GM21717 (cell line): Measurements from ENCODE around the gene SLC16A1.
"Not testable (repeated sequence)": the region's sequence is repeated elsewhere in the genome, so short reads cannot be mapped to it uniquely, and the experiment has no call there.

ENCODE experiments used
- ATAC-seq: cut with Tn5 transposase; IDR thresholded peaks from one replicate; pipeline ENCODE4 v1.9.1; 2021; ENCODE audit warnings: mild to moderate bottlenecking, moderate library complexity; ENCODE audit not compliant: unreplicated experiment

SLC16A1 gene

GRCh38 chr1:112973788-112974187 lies 17.8 kb upstream of the SLC16A1 start:
- no peak for ATAC-seq

DNA sequence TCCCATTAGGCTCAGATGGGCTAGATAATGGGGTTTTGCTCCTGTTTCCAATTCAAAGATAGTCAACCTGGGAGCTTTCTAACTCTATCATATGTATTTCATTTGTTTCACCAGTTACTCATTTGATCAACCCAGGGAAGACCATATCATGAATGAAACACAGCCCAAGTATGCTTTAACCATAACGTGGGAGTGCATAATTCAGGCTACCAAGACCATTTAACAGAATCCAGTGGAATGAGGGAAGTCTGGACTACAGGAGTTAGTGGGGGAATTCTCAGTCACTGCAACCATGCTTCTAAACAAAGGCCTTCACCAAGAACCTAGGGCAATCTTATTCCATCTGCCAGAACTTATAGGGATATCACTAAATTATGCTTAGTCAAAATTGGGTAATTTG lies 15.0 kb upstream of the SLC16A1 start:
- no peak for ATAC-seq

DNA sequence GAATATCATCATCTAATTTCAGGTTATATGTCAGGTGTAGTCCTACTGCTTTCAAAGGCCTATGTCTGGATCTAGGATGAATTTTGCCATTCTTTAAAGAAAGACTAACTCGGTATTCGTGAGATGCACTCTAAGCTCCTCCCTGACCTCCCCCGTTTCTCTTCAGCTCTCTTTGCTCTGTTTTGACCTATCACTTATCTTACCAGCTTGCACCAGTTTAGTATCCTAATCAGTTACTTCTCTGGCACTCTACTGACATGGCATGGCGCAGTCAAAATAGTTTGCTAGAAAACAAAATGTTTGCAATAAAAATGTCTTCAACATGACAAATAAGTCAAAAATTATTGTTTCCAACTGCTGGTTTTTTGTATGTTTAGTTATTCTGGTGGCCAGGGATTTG lies 8.4 kb upstream of the SLC16A1 start:
- ATAC-seq = no peak

DNA sequence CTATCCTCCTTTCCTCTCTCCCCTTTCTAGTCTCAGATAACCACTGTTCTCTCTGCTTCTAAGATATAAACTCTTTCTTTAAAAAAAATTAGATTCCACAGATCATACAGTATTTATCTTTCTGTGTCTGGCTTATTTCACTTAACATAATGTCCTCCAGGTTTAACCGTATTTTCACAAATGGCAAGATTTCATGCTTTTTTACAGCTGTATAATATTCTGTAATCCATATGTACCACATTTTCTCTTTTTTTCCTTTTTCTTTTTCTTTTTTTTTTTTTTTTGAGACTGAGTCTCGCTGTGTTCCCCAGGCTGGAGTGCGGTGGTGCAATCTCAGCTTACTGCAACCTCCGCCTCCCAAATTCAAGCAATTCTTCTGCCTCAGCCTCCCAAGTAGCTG lies 5.1 kb upstream of the SLC16A1 start:
- no peak for ATAC-seq

- ATAC-seq = no peak
These were observed 4.4 kb upstream of the SLC16A1 start for GRCh38 chr1:112960384-112960783.

DNA sequence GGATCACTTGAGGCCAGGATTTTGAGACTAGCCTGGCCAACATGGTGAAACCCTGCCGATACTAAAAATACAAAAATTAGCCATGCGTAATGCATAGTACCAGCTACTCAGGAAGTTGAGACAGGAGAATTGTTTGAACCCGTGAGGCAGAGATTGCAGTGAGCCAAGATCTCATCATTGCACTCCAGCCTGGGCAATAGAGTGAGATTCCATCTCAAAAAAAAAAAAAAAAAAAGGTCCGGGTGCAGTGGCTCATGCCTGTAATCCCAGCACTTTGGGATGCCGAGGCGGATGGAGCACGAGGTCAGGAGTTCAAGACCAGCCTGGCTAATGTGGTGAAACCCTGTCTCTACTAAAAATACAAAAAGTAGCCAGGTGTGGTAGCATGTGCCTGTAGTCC lies 2.2 kb upstream of the SLC16A1 start:
- not testable (repeated sequence) for ATAC-seq

DNA sequence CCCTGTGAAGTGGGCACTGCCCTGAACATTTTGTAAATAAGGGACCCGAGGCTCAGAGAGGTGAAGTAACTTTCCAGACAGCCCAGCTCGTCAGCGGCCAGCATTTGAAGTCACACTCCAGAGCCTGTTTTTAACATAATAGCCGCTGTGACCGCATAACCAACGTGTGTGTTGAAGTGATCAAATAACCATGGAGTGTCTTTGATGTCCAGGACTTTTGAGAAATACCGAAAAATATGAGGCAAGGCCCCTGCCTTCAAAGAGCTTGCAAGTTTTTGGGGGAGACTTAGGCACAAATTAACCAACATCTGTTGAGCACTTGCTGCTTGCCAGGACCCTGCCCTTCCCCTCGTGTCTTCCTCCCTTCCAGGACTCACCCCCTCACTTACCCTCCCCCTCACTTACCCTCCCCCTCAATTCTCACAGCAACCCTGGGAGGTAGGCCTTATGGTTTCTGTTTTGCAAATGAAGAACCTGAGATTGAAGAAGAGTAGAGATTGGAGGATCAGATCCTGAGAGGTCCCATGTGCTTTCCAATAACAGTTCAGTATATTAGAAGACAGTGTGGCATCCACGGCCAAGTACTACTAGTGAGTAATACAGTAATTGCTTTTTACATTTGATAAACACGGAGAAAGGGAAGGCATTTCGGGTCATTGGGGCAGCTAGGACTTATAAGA lies 1.3 kb upstream of the SLC16A1 start:
- ATAC-seq = peak; percentile 55

- peak; percentile 12 for ATAC-seq
These were observed 642 bp upstream of the SLC16A1 start for GRCh38 chr1:112956544-112957132.

DNA sequence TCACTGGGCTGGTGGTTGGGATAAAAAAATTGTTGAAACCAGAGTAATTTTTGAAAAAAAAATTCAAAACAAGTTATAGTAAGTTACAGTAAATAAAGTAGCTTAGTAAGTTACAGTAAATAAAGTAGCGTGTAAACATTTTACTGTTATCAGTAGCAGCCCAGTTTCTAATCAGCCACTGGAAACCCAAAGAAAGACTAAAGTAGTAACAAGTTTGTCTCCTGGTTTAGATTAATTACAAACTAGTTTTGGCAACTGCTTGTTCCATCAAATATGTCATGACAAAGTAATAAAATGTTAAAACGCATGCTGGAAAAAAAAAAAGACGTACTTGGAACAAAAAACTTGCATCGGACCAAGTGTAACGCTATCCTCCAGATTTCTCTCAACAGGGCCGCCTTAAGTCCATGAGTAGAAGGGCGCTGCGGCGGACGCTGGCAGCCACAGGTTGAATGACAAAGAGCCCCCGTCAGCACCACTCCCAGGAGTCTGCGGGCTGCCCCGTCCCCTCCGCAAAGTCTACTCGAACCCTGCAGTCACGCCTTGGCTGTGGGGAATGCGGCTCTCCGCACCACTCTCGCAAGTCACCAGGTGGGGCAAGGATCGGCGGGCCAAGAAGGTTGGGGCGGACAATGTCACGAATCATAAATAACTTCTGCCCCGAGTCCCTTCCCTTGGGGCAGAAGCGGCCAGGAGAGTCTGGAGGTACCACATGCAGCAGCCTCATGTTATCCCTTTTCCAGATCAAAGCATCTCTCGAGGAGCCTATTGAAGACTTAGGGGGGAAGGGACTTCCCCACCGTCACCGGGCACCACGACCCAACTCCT lies 837 bp downstream of the SLC16A1 start:
- ATAC-seq = peak; percentile 20

DNA sequence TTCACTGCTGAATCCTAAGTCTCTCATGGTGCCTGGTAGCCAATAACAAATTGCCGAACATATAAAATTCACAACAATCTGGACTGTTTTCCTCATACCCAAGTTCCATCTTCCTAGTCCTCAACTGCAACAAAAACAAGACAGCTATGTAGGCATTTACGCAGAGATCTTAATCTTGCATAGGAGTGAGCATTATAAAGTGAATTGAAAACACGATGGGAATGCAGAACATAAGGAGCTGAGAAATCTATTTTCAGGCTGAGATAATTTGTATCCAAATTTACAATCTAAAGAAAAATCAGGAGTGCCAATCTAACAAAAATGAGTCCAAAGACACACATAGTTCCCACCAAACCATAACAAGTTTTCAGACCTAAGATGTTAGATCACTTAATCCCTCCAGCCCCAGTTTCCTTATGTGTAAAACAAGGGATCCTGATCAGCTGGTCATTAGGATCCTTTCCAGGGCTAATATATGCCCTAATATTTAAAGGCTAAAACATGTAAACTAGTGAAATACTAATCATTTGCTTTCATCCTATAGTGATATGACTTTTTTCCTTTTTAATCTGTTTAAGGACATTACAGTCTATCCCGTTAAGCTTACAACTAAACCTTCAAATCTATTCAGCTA lies 1.9 kb downstream of the SLC16A1 start:
- ATAC-seq = no peak

DNA sequence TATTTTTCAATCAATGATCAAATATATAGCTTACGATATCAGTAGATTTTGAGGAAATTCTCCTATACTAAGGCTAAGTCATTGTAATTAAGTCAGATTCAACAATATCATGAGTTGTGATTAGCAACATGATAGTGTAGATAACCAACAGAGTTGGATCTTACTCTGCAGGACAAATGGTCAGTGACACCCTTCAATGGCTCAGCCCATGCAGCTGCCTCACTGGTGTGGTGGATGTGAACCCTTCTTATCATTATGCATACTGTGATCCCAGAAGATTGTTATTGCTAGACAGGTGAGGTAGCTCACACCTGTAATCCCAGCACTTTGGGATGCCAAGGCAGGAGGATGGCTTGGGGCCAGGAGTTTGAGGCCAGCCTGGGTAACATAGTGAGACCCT lies 5.6 kb downstream of the SLC16A1 start:
- no peak for ATAC-seq

DNA sequence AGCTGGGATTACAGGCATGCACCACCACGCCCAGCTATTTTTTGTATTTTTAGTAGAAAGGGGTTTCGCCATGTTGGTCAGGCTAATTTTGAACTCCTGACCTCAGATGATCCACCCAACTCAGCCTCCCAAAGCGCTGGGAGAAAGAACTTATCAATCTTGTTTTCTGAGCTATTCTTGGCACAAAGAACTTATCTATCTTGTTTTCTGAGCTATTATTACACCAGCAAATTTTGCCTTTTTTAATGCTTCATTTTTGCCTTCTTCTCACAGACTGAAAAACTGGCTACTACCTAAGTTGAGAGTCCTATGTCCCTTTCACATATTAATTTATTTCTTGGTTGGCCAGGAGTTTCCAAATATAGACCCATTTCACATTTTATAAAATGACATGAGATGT lies 9.3 kb downstream of the SLC16A1 start:
- ATAC-seq = no peak

- no peak for ATAC-seq
These were observed 16.2 kb downstream of the SLC16A1 start for GRCh38 chr1:112939810-112940209.

- no peak for ATAC-seq
These were observed 17.8 kb downstream of the SLC16A1 start for GRCh38 chr1:112938210-112938609.

DNA sequence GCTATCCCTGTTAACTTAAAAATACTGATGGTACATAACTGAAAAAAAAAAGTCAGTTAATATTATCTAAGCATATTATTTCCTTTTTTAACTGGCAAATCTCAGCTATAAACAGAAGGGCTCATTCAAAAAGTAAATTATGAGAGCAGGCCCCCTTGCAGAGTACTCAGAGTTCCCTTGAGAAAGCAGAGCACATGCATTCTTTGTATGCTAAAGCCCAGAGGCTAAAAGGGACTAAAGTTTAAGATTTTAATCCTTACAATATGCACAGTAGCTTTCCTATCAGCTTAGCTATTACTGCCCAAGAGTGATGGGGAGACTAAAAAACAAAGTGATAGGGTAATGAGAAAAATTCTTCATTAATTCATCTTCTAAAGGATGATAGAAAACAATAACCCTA lies 18.5 kb downstream of the SLC16A1 start:
- ATAC-seq = no peak

DNA sequence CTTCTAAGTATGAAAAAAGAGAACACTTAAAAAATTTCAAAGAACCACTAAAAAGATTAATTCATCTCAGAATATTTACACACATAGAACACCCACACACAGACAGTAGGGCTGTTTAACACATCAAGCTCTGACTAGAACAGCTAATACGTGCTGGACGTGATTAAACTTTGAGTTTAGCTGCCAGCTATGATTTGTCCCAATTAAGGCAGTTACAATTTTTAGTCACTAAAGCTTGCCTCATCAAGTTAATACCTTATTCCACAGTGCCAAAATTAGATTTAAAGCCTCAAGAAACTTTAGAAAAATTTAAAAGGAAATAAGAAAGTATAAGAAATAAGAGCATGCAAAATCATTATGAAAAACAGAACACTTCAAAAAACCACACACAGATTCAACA lies 18.9 kb downstream of the SLC16A1 start:
- no peak for ATAC-seq

DNA sequence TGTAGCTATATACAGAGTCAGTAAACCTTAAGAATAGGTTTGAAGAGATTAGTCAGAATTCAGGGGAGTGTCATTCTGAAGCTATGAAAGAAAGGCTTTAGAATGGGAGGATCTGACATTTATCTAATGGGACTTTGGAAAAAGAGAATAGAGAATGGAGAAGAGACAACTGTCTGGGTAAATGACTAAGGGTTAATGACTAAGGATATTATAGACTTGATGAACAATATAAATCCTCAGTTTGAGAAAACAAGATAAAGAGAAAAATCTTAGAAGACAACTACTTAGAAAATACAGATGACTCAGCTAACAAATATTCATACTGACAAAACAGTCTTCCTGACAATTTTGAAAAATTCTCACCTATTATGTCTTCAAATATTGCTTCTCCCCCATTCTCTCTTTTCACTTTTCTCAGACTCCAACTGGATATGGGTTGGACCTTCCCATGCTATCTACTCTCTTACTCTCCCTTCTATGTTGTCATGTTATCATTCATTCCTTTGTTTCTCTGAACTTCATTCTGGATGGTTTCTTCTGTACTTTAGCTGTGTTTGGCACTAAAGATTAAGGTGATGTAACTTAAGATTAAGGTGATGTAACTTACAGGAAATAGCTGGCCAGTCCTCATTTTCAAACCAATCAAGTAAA lies 20.4 kb downstream of the SLC16A1 start:
- no peak for ATAC-seq

DNA sequence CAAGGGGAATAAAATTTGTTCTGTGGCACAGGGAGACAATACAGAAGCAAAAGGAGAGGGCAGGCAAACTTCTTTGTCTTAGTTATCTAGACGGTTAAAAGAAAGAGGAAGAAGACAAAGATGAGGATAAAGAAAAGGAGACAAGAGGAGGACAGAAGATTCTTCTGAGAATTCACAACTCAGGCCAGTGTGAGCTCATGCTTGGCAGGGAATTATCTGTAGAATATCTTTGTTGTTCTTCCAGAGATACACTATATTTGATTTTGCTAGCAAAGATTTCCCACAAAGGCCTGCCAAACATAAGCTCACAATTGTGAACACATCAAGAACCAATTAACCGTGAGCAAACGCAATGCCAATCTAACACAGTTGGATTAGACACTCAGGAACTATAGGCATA lies 21.4 kb downstream of the SLC16A1 start:
- no peak for ATAC-seq

GRCh38 chr1:112933820-112934571 lies 22.0 kb downstream of the SLC16A1 start:
- ATAC-seq = no peak

DNA sequence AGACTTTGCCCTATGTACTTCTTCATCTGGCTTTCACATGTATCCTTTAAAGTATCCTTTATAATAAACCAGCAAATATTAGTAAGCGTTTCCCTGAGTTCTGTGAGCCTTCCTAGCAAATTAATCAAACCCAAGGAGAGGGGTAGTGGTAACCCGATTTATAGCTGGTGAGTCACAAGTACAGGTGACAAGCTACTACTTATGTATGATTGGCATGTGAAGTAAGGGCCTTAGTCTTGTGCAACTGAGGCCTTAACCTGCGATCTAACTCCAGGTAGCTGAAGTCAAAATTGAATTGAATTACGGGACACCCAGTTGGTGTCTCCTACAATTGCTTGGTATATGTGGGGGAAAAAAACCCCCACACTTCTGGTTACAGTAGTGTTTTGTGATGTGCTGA lies 26.0 kb downstream of the SLC16A1 start:
- no peak for ATAC-seq
